ENCODE data around the gene MLYCD. TPM values are rescaled to one million over a fixed set of nuclear protein-coding genes. Genes with fewer than 3 reads are reported as not detected.

The MLYCD gene
- total RNA-seq, 1 donor from 2014 or later: 5.3 TPM

GRCh38 chr16:83907111-83907510, 8.2 kb downstream of the MLYCD start:
- no peak overlapping the region for H3K27ac Mint-ChIP-seq
- no peaks in the 10 kb centered on the region for H3K9me3 Mint-ChIP-seq
- H3K36me3 Mint-ChIP-seq (ENCODE audit: low read depth): peaks cover 14% of the 10 kb centered on the region
- no peak overlapping the region for H3K4me3 Mint-ChIP-seq
- DNase-seq: no peak
- peaks cover 5% of the 10 kb centered on the region for H3K4me1 Mint-ChIP-seq
- H3K27me3 Mint-ChIP-seq: no peaks in the 10 kb centered on the region
- intact Hi-C loops (cut with micrococcal nuclease): no loop called here

GRCh38 chr16:83907631-83908250, 8.8 kb downstream of the MLYCD start:
- Mint-ChIP-seq H3K4me1 (peaks cover 3% of the 10 kb centered on the region), H3K36me3 (ENCODE audit: low read depth) (peaks cover 18% of the 10 kb centered on the region), H3K9me3 (no peaks in the 10 kb centered on the region), H3K27me3 (no peaks in the 10 kb centered on the region), H3K27ac (no peak overlapping the region), H3K4me3 (no peak overlapping the region)
- DNase-seq: no peak
- intact Hi-C loops (cut with micrococcal nuclease): no loop called here

GRCh38 chr16:83908798-83909197, 9.9 kb downstream of the MLYCD start:
- Mint-ChIP-seq H3K36me3 (ENCODE audit: low read depth) (peaks cover 19% of the 10 kb centered on the region), H3K27me3 (no peaks in the 10 kb centered on the region), H3K27ac (no peak overlapping the region), H3K4me3 (no peak overlapping the region), H3K4me1 (no peaks in the 10 kb centered on the region), H3K9me3 (no peaks in the 10 kb centered on the region)
- intact Hi-C loops (cut with micrococcal nuclease): no loop called here
- DNase-seq: no peak

GRCh38 chr16:83911290-83911689, 12.4 kb downstream of the MLYCD start:
- peaks cover 32% of the 10 kb centered on the region for H3K36me3 Mint-ChIP-seq (ENCODE audit: low read depth)
- H3K27me3 Mint-ChIP-seq: no peaks in the 10 kb centered on the region
- intact Hi-C loops (cut with micrococcal nuclease): no loop called here
- no peaks in the 10 kb centered on the region for H3K4me1 Mint-ChIP-seq
- no peak overlapping the region for H3K4me3 Mint-ChIP-seq
- H3K27ac Mint-ChIP-seq: no peak overlapping the region
- peaks cover 4% of the 10 kb centered on the region for H3K9me3 Mint-ChIP-seq
- DNase-seq: no peak

- H3K27me3 Mint-ChIP-seq: no peaks in the 10 kb centered on the region
- H3K27ac Mint-ChIP-seq: no peak overlapping the region
- intact Hi-C loops (cut with micrococcal nuclease): no loop called here
- H3K9me3 Mint-ChIP-seq: peaks cover 4% of the 10 kb centered on the region
- DNase-seq: no peak
- H3K4me1 Mint-ChIP-seq: no peaks in the 10 kb centered on the region
- H3K4me3 Mint-ChIP-seq: no peak overlapping the region
- peaks cover 32% of the 10 kb centered on the region for H3K36me3 Mint-ChIP-seq (ENCODE audit: low read depth)
Measured at GRCh38 chr16:83912519-83913244, 13.8 kb downstream of the MLYCD start.

GRCh38 chr16:83913245-83913633, 14.3 kb downstream of the MLYCD start:
- Mint-ChIP-seq H3K27me3 (no peaks in the 10 kb centered on the region), H3K4me3 (no peak overlapping the region), H3K9me3 (peaks cover 4% of the 10 kb centered on the region), H3K36me3 (ENCODE audit: low read depth) (peaks cover 37% of the 10 kb centered on the region), H3K4me1 (no peaks in the 10 kb centered on the region), H3K27ac (no peak overlapping the region)
- DNase-seq: no peak
- intact Hi-C loops (cut with micrococcal nuclease): no loop called here

- Mint-ChIP-seq H3K4me3 (no peak overlapping the region), H3K9me3 (peaks cover 4% of the 10 kb centered on the region), H3K36me3 (ENCODE audit: low read depth) (peaks cover 42% of the 10 kb centered on the region), H3K27me3 (no peaks in the 10 kb centered on the region), H3K27ac (no peak overlapping the region), H3K4me1 (no peaks in the 10 kb centered on the region)
- no peak for DNase-seq
- intact Hi-C loops (cut with micrococcal nuclease): no loop called here
Measured at GRCh38 chr16:83914091-83914710, 15.3 kb downstream of the MLYCD start.

GRCh38 chr16:83915081-83915480, 16.2 kb downstream of the MLYCD start:
- intact Hi-C loops (cut with micrococcal nuclease): no loop called here
- DNase-seq: no peak
- H3K9me3 Mint-ChIP-seq: peaks cover 4% of the 10 kb centered on the region

GRCh38 chr16:83915491-83915890, 16.6 kb downstream of the MLYCD start:
- intact Hi-C loops (cut with micrococcal nuclease): no loop called here

More at GRCh38 chr16:83915081-83915480, 16.2 kb downstream of the MLYCD start:
- Mint-ChIP-seq H3K27me3 (no peaks in the 10 kb centered on the region), H3K27ac (no peak overlapping the region), H3K36me3 (ENCODE audit: low read depth) (peaks cover 44% of the 10 kb centered on the region), H3K4me3 (no peak overlapping the region), H3K4me1 (no peaks in the 10 kb centered on the region)

GRCh38 chr16:83917152-83918120, 18.5 kb downstream of the MLYCD start:
- Mint-ChIP-seq H3K9me3 (peaks cover 4% of the 10 kb centered on the region), H3K27me3 (no peaks in the 10 kb centered on the region), H3K4me3 (no peak overlapping the region), H3K36me3 (ENCODE audit: low read depth) (peaks cover 40% of the 10 kb centered on the region), H3K27ac (no peak overlapping the region), H3K4me1 (no peaks in the 10 kb centered on the region)
- intact Hi-C loops (cut with micrococcal nuclease): no loop called here
- DNase-seq: no peak

More at GRCh38 chr16:83915491-83915890, 16.6 kb downstream of the MLYCD start:
- no peaks in the 10 kb centered on the region for H3K4me1 Mint-ChIP-seq
- DNase-seq: no peak
- no peak overlapping the region for H3K27ac Mint-ChIP-seq
- H3K27me3 Mint-ChIP-seq: no peaks in the 10 kb centered on the region
- peaks cover 4% of the 10 kb centered on the region for H3K9me3 Mint-ChIP-seq
- no peak overlapping the region for H3K4me3 Mint-ChIP-seq
- H3K36me3 Mint-ChIP-seq (ENCODE audit: low read depth): peaks cover 44% of the 10 kb centered on the region

GRCh38 chr16:83920894-83921491, 22.1 kb downstream of the MLYCD start:
- no peak overlapping the region for H3K4me3 Mint-ChIP-seq
- DNase-seq: no peak
- no peaks in the 10 kb centered on the region for H3K4me1 Mint-ChIP-seq
- intact Hi-C loops (cut with micrococcal nuclease): no loop called here
- H3K27ac Mint-ChIP-seq: no peak overlapping the region
- H3K27me3 Mint-ChIP-seq: no peaks in the 10 kb centered on the region
- H3K36me3 Mint-ChIP-seq (ENCODE audit: low read depth): peaks cover 27% of the 10 kb centered on the region
- H3K9me3 Mint-ChIP-seq: peaks cover 3% of the 10 kb centered on the region

GRCh38 chr16:83923581-83924365, 24.9 kb downstream of the MLYCD start:
- H3K36me3 Mint-ChIP-seq (ENCODE audit: low read depth): peaks cover 9% of the 10 kb centered on the region
- intact Hi-C loops (cut with micrococcal nuclease): no loop called here

GRCh38 chr16:83924686-83925085, 25.8 kb downstream of the MLYCD start:
- Mint-ChIP-seq H3K4me1 (no peaks in the 10 kb centered on the region), H3K27me3 (no peaks in the 10 kb centered on the region), H3K9me3 (no peaks in the 10 kb centered on the region), H3K27ac (no peak overlapping the region), H3K36me3 (ENCODE audit: low read depth) (peaks cover 2% of the 10 kb centered on the region), H3K4me3 (no peak overlapping the region)
- intact Hi-C loops (cut with micrococcal nuclease): no loop called here
- DNase-seq: no peak

More at GRCh38 chr16:83923581-83924365, 24.9 kb downstream of the MLYCD start:
- no peak for DNase-seq
- H3K27ac Mint-ChIP-seq: no peak overlapping the region
- no peak overlapping the region for H3K4me3 Mint-ChIP-seq
- no peaks in the 10 kb centered on the region for H3K4me1 Mint-ChIP-seq
- H3K27me3 Mint-ChIP-seq: no peaks in the 10 kb centered on the region
- no peaks in the 10 kb centered on the region for H3K9me3 Mint-ChIP-seq
